Measurements from ENCODE around the gene ST6GALNAC4. TPM values are rescaled to one million over a fixed set of nuclear protein-coding genes. Genes with fewer than 3 reads are reported as not detected.

ST6GALNAC4 gene
- total RNA-seq, 4 donors from 2014 or later: 12.5 to 33.0 (median 23.8) TPM

DNA sequence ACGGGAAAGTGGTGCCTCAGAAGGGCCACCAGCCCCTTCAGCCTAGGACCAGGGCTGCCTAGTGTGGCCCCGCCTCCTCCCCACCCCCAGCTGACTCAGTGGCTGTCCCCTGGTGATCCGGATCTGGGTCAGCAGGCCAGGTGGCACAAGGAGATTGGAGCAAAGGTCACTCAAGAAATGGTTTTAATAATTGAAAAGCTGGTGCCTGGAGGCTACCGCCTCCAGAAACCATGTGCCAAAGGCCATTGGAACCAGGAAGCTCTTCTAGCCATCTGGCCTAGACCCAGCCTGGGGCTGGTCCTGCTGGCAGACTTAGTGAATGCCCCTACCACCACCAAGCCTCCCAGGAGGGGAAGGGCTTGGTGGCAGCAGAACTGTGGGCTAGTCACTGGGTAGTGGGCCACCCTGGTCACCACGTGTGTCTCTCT is 1.5 kb downstream of the ST6GALNAC4 start:
- intact Hi-C loops (cut with DNase I): no loop called here
- DNase-seq: no peak
- Histone ChIP-seq H3K36me3 (peaks cover 7 to 40% (median 15%) of the 10 kb centered on the region in 3 donors), H3K9me3 (no peaks in the 10 kb centered on the region), H3K27ac (peak overlapping the region in 3 of 4 donors; percentile 72 to 87 (median 74)), H3K4me3 (peak overlapping the region in 2 of 4 donors; percentile 66 to 81), H3K4me1 (peaks cover 37 to 68% (median 44%) of the 10 kb centered on the region in 3 donors), H3K27me3 (no peaks in the 10 kb centered on the region)
- WGBS, 2 donors: 40 to 69% methylated on average over 3 to 4 of the region's 5 CpGs
- TF ChIP-seq POLR2A (IDR thresholded peaks at IDR 0.05) (no peak), CTCF (IDR thresholded peaks at IDR 0.05) (no peak)

DNA sequence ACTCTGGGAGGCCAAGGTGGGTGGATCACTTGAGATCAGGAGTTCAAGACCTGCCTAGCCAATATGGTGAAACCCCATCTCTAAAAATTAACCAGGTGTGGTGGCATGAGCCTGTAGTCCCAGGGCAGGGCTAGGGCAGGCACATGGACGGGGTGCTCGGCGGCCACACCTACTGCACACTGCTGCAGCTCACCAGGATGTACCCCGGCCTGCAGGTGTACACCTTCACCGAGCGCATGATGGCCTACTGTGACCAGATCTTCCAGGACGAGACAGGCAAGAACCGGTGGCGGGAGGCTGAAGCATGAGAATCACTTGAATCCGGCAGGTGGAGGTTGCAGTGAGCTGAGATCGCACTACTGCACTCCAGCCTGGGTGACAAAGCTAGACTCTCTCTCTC is 3.2 kb downstream of the ST6GALNAC4 start:
- Histone ChIP-seq H3K9me3 (no peaks in the 10 kb centered on the region), H3K36me3 (peaks cover 7 to 54% (median 19%) of the 10 kb centered on the region in 3 donors), H3K4me1 (peaks cover 28 to 55% (median 31%) of the 10 kb centered on the region in 3 donors), H3K27me3 (no peaks in the 10 kb centered on the region), H3K27ac (no peak overlapping the region), H3K4me3 (no peak overlapping the region)
- WGBS, 2 donors: 92 to 97% methylated on average over 11 of the region's 11 CpGs
- TF ChIP-seq CTCF (IDR thresholded peaks at IDR 0.05) (no peak), POLR2A (IDR thresholded peaks at IDR 0.05) (no peak)
- intact Hi-C loops (cut with DNase I): no loop called here
- no peak for DNase-seq

- no peak overlapping the region for H3K27ac ChIP-seq
- H3K36me3 ChIP-seq: peaks cover 11 to 62% (median 19%) of the 10 kb centered on the region in 3 donors
- H3K9me3 ChIP-seq: no peaks in the 10 kb centered on the region
- no peaks in the 10 kb centered on the region for H3K27me3 ChIP-seq
- intact Hi-C loops (cut with DNase I): no loop called here
- DNase-seq: no peak
- H3K4me3 ChIP-seq: no peak overlapping the region
- peaks cover 20 to 52% (median 23%) of the 10 kb centered on the region in 3 donors for H3K4me1 ChIP-seq
- TF ChIP-seq POLR2A (IDR thresholded peaks at IDR 0.05) (no peak), CTCF (IDR thresholded peaks at IDR 0.05) (no peak)
- WGBS, 2 donors: 87 to 96% methylated on average over 4 to 5 of the region's 5 CpGs
Measured at GRCh38 chr9:127912882-127913281, 4.0 kb downstream of the ST6GALNAC4 start.

GRCh38 chr9:127912296-127912695 is 4.5 kb downstream of the ST6GALNAC4 start:
- no peaks in the 10 kb centered on the region for H3K27me3 ChIP-seq
- peaks cover 16 to 52% (median 17%) of the 10 kb centered on the region in 3 donors for H3K4me1 ChIP-seq
- DNase-seq: no peak
- no peaks in the 10 kb centered on the region for H3K9me3 ChIP-seq
- no peak overlapping the region for H3K27ac ChIP-seq
- TF ChIP-seq POLR2A (IDR thresholded peaks at IDR 0.05) (no peak), CTCF (IDR thresholded peaks at IDR 0.05) (no peak)
- intact Hi-C loops (cut with DNase I): no loop called here
- no peak overlapping the region for H3K4me3 ChIP-seq
- 97% methylated on average over 12 of the region's 31 CpGs; no CpG with 5 or more reads in 1 of the 2 donors for WGBS, 2 donors
- H3K36me3 ChIP-seq: peaks cover 11 to 64% (median 19%) of the 10 kb centered on the region in 3 donors

DNA sequence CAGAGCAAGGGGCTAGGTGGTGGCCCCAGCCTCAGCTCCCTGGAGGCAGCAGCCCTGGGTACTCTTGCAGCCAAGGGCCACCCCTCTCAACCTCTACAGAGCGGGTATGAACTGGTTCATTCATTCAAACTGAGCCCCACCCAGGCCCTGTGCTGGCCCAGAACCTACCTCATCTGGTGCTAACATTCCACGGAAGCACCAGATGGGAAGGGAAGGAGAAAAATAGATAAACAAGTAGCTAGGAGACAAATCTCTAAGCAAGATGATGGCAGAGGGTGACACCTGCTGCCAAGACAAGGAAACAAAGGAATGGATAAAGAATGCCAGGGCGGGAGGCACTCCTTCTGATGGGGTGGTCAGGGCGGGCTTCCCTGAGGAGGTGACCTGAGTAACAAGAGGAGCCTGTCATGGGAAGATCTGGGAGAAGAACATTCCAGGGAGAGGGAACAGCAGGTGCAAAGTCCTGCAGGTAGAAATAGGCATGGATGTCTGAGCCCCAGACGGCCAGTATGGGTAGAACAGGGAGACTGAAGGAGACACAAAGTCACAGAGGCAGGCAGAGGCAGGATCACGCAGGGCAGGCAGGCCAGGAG is 6.1 kb downstream of the ST6GALNAC4 start:
- no peak overlapping the region for H3K4me3 ChIP-seq
- H3K4me1 ChIP-seq: peaks cover 22 to 53% (median 23%) of the 10 kb centered on the region in 3 donors
- no peaks in the 10 kb centered on the region for H3K27me3 ChIP-seq
- intact Hi-C loops (cut with DNase I): no loop called here
- WGBS, 2 donors: 55 to 62% methylated on average over 5 to 6 of the region's 6 CpGs
- TF ChIP-seq POLR2A (IDR thresholded peaks at IDR 0.05) (no peak), CTCF (IDR thresholded peaks at IDR 0.05) (peak in 1 of 6 experiments; percentile 15)
- DNase-seq: no peak
- no peaks in the 10 kb centered on the region for H3K9me3 ChIP-seq
- peak overlapping the region in 1 of 4 donors; percentile 55 for H3K27ac ChIP-seq
- peaks cover 11 to 64% (median 19%) of the 10 kb centered on the region in 3 donors for H3K36me3 ChIP-seq

Measured in esophagus squamous epithelium (tissue), 5 donors.